Measurements from ENCODE around the gene PROM1. TPM values are rescaled to one million over a fixed set of nuclear protein-coding genes. Genes with fewer than 3 reads are reported as not detected.

Gene PROM1
- total and polyA plus RNA-seq, 9 of the 15 experiments (the other 6 are each of a cell fraction or from before 2014, with no cell fraction given), result 0.05 TPM; not detected in 8

- no peak for TF ChIP-seq ATF3 (IDR thresholded peaks at IDR 0.05)
- TF ChIP-seq ATF3 (CRISPR knock-in tag; conservative IDR thresholded peaks at IDR 0.05), result no peak
- no peak for TF ChIP-seq POLR3G (IDR thresholded peaks at IDR 0.05; ENCODE audit: extremely low read depth, insufficient read length, insufficient replicate concordance)
- no peak for TF ChIP-seq ASH1L (IDR thresholded peaks at IDR 0.05; ENCODE audit: borderline replicate concordance, low read depth, partially characterized antibody)
- peak; percentile 14; the same call in 1 of the 2 replicates for TF ChIP-seq ARID2 (IDR thresholded peaks at IDR 0.05)
- no peak for TF ChIP-seq SNRNP70 (optimal IDR thresholded peaks at IDR 0.05; ENCODE audit: low read depth, low read length)
- TF ChIP-seq NFE2L1 (tag; IDR thresholded peaks at IDR 0.05; ENCODE audit: borderline replicate concordance, low read depth), result no peak
- TF ChIP-seq ZNF408 (CRISPR knock-in tag; IDR thresholded peaks at IDR 0.05; ENCODE audit: low read depth), result no peak
- TF ChIP-seq DEAF1 (CRISPR knock-in tag; IDR thresholded peaks at IDR 0.05), result peak; percentile 63
- TF ChIP-seq SMC3 (conservative IDR thresholded peaks at IDR 0.05; ENCODE audit: insufficient read depth, low read depth, low read length), result peak; percentile 55
- TF ChIP-seq CBFB (CRISPR knock-in tag; IDR thresholded peaks at IDR 0.05), result no peak
- TF ChIP-seq ZNF766 (CRISPR knock-in tag; conservative IDR thresholded peaks at IDR 0.05), result no peak
- TF ChIP-seq CC2D1A (IDR thresholded peaks at IDR 0.05), result 0 out of 2 replicates have a peak, but pooled peaks have one; percentile 14
- no peak for TF ChIP-seq CBX2 (IDR thresholded peaks at IDR 0.05; ENCODE audit: insufficient read depth, low read length, poor library complexity, severe bottlenecking)
- TF ChIP-seq TRIM28 (IDR thresholded peaks at IDR 0.05), result no peak
- no peak for TF ChIP-seq ZNF75A (CRISPR knock-in tag; IDR thresholded peaks at IDR 0.05)
- no peak for TF ChIP-seq LCOR (CRISPR knock-in tag; IDR thresholded peaks at IDR 0.05)
- no peak for TF ChIP-seq IFI16 (CRISPR knock-in tag; IDR thresholded peaks at IDR 0.05)
- no peak for TF ChIP-seq JUND (IDR thresholded peaks at IDR 0.05; ENCODE audit: borderline replicate concordance, low read depth, low read length)
- TF ChIP-seq JUND (tag; IDR thresholded peaks at IDR 0.05; ENCODE audit: borderline replicate concordance, low read depth, low read length), result no peak
- no peak for TF ChIP-seq DDX20 (tag; IDR thresholded peaks at IDR 0.05; ENCODE audit: low read depth)
- no peak for TF ChIP-seq RB1 (IDR thresholded peaks at IDR 0.05; ENCODE audit: low read depth)
- TF ChIP-seq VEZF1 (CRISPR knock-in tag; IDR thresholded peaks at IDR 0.05), result peak; percentile 49; the same call in 1 of the 2 replicates
- no peak for TF ChIP-seq FOXK1 (CRISPR knock-in tag; IDR thresholded peaks at IDR 0.05; ENCODE audit: borderline replicate concordance)
- TF ChIP-seq ELK3 (CRISPR knock-in tag; IDR thresholded peaks at IDR 0.05), result no peak
- TF ChIP-seq ZZZ3 (IDR thresholded peaks at IDR 0.05), result no peak
- TF ChIP-seq ERF (CRISPR knock-in tag; IDR thresholded peaks at IDR 0.05), result no peak
Measured at GRCh38 chr4:16001484-16001858, 82.4 kb downstream of the PROM1 start (continued).

All from K562 (cell line).